Measurements from ENCODE around the gene C11orf16.
"Not testable (repeated sequence)": the region's sequence is repeated elsewhere in the genome, so short reads cannot be mapped to it uniquely, and the experiment has no call there.

The C11orf16 gene

GRCh38 chr11:8932564-8933180, at the start of gene C11orf16:
Gene C11orf16 (minus strand): TSS chr11:8932947. CDS start chr11:8932308, 639 bp downstream.
- DNase-seq: no peak

- DNase-seq: no peak
Observed at GRCh38 chr11:8980485-8980884, 47.7 kb upstream of the C11orf16 start.

- DNase-seq: not testable (repeated sequence)
Observed at GRCh38 chr11:8979365-8979764, 46.6 kb upstream of the C11orf16 start.

GRCh38 chr11:8973121-8973520, 40.4 kb upstream of the C11orf16 start:
- no peak for DNase-seq

- no peak for DNase-seq
Observed at GRCh38 chr11:8971924-8972316, 39.2 kb upstream of the C11orf16 start.

GRCh38 chr11:8971196-8971923, 38.6 kb upstream of the C11orf16 start:
- no peak for DNase-seq

GRCh38 chr11:8967184-8967583, 34.4 kb upstream of the C11orf16 start:
- no peak for DNase-seq

GRCh38 chr11:8964324-8965320, 31.9 kb upstream of the C11orf16 start, which contains the start of gene TMEM9B:
Gene TMEM9B (minus strand): TSS chr11:8964442. CDS start chr11:8964313, 129 bp downstream.
- DNase-seq: no peak

GRCh38 chr11:8963569-8964323, 31.0 kb upstream of the C11orf16 start:
- DNase-seq: peak; percentile 20

GRCh38 chr11:8962841-8963240, 30.1 kb upstream of the C11orf16 start:
- no peak for DNase-seq

GRCh38 chr11:8961401-8961800, 28.7 kb upstream of the C11orf16 start:
- no peak for DNase-seq

- no peak for DNase-seq
Observed at GRCh38 chr11:8959546-8960166, 26.9 kb upstream of the C11orf16 start.

- DNase-seq: no peak
Observed at GRCh38 chr11:8956860-8957259, 24.1 kb upstream of the C11orf16 start.

GRCh38 chr11:8948886-8949285, 16.1 kb upstream of the C11orf16 start:
- no peak for DNase-seq

- no peak for DNase-seq
Observed at GRCh38 chr11:8947230-8947943, 14.6 kb upstream of the C11orf16 start.

GRCh38 chr11:8942518-8943066, 9.8 kb upstream of the C11orf16 start, which contains the start of gene ASCL3:
Gene ASCL3 (minus strand): TSS chr11:8943016. CDS start chr11:8938161, 4,855 bp downstream.
- no peak for DNase-seq

- DNase-seq: no peak
Observed at GRCh38 chr11:8941341-8942103, 8.8 kb upstream of the C11orf16 start.

GRCh38 chr11:8937659-8938058, 4.9 kb upstream of the C11orf16 start:
- DNase-seq: no peak

GRCh38 chr11:8937159-8937558, 4.4 kb upstream of the C11orf16 start:
- DNase-seq: no peak

- DNase-seq: not testable (repeated sequence)
Observed at GRCh38 chr11:8935789-8936188, 3.0 kb upstream of the C11orf16 start.
